Stimulated activated CD4-positive, alpha-beta T cell treated with anti-CD3 and anti-CD28 coated beads, Interleukin-15, amount 100 ng/mL, for 24 hours (primary cell): ENCODE data around the gene CARD14.
"Not testable (repeated sequence)": the region's sequence is repeated elsewhere in the genome, so short reads cannot be mapped to it uniquely, and the experiment has no call there.

ENCODE experiments used
- DNase-seq: peaks from one replicate; pipeline ENCODE4 v3.0.0-alpha.2; 2020

CARD14 gene

DNA sequence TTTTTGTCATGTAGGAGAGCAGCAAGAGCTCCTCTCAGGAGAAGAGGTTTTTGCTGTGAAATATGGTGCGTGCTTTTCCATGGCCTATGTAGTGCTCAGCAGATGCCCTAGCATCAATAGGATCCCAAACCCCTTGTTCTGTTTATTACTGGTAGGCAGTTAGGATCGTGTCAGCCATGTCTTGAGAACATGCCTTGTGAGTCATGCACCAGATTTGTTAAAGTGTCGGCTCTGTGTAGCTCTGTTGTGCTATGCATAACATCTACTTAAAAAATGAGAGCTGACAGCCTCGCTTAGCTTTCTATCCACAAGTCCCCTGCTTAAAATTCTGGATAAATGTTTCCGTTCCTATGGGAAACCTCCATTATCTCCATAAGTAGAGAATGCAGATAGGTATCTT is 18.5 kb upstream of the CARD14 start:
- no peak for DNase-seq

DNA sequence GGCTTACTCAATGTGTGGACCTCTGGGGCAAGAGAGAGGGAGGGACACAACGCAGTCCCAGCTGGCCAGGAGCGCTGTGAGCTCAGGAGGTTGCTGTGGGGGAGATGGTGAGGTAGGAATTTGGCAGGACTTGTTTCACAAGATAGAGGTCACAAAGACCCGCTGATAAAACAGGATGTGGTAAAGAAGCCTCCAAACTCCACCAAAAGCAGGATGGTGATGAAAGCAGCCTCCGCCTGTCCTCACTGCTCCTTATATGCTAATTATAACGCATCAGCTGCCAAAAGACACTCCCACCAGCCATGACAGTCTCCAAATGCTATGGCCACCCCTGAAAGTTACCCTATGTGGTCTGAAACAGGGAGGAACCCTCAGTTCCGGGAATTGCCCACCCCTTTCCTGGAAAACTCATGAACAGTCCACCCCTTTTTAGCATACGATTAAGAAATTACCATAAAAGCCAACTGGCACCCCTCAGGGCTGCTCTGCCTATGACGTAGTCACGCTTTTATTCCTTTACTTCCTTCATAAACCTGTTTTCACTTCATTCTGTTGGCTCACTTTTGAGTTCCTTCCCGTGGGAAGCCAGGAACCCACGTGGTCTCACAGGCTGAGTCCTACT is 17.6 kb upstream of the CARD14 start:
- no peak for DNase-seq

DNA sequence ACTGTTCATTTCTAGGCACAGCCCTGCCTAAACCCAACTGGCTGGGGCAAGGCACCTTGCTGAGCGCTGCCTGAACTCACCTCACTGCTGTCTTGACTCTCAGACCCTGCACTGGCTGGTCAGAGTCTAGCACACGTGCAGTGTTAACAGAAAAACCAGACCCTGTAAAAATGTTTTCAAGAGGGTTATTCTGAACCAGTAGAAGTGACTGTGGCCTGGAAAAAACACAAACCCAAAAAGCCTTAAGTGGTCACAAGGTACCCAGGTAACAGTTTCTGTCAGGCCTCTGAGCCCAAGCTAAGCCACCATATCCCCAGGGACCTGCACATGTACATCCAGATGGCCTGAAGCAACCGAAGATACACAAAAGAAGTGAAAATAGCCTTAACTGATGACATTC is 16.8 kb upstream of the CARD14 start:
- DNase-seq: no peak

DNA sequence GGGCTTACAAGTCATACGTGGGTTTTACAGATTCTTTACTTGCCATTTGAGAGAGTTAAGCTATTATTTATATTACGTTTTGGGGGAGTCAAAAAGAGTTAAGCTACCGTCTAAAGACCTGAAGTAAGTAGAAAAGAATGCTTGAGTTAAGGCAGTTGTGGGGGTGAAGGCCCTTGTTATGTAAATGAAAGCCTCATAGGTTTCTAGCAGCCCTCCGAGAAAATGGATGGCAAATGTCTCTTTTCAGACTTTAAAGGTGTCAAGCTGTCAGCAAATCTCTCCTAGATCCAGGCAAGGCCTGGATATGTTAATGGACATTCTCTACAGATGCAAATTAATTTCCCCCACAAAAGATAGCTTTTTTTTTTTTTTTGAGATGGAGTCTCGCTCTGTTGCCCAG is 15.7 kb upstream of the CARD14 start:
- DNase-seq: no peak

DNA sequence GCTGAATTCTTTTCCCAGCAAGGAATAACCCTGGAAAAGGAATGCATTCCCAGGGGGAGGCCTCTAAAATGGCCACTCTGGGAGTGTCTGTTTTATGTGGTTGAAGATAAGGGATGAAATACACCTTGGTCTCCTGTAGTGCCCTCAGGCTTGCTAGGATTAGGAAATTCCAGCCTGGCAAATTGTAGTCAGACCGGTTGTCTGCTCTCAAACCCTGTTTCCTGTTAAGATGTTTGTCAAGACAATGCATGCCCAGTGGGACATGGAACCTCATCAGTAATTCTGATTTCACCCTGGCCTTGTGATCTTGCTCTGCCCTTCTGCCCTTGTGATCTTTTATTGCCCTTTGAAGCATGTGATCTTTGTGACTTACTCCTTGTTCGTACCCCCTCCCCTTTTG is 14.2 kb upstream of the CARD14 start:
- not testable (repeated sequence) for DNase-seq

DNA sequence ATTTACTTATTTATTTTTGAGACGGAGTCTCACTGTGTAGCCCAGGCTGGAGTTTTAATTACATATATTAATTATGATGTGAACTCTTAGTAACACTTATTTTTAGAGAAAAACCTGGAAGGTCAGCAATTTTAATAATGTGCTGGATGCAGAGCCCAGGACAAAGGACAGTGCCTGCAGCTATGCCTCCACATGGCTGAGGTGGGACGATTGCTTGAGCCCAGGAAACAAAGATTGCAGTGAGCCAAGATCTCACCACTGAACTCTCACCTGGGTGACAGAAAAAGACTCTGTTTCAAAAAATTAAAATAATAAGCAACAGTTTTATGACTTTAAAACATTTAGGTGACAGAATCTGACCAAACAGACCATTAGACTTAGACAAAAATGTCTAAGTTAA is 11.0 kb upstream of the CARD14 start:
- DNase-seq: no peak

DNA sequence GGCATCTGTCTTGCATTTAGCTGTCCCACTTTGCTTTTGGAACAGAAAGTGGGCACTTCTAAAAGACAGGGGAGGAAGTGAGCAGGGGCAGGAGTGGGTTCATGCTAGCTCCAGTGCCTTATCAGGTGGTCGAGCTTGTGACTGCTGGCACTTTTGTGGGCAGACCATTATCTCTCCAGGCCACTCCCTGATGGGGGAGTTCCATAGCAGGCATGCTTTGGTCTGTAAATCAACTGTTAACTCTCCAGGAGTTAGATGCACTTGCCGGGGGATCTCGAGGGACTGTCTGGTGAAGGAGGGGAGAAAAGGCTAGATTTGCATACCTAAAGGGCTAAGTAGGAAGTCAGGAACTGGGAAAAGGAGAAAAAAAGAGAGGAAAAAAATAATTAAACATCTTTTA is 9.3 kb upstream of the CARD14 start:
- no peak for DNase-seq

DNA sequence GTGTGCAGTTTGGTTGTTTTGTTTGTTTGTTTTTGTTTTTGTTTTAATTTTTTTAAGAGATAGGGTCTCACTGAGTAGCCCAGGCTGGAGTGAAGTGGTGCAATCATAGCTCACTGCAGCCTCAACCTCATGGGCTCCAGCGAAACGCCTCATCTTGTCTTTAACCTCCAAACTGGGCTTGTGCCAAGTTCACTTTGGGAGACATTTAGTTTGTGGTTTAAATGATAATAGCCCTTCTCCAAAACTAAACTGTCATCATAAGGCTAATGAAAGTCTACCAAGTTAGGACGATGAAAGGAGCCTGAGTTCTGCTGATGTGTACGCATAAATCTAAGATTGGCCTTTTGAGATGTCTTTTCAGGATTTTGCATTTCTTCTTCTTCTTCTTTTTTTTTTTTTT is 6.5 kb upstream of the CARD14 start:
- no peak for DNase-seq

DNA sequence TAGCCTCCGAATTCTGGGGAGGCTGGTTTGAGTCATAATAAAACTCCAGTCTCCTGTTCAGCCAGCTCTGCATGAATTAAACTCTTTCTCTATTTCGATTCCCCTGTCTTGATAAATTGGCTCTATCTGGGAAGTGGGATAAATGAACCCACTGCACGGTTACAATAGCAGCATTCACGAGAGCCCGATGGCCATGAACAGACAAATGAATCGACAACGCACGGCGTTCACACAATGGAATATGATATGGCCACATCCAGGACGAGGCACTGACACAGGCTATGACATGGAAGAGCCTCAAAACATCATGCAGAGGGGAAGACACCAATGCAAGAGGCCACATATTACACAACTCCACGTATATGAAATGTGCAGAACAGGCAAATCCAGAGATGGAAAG is 5.6 kb upstream of the CARD14 start:
- DNase-seq: no peak

DNA sequence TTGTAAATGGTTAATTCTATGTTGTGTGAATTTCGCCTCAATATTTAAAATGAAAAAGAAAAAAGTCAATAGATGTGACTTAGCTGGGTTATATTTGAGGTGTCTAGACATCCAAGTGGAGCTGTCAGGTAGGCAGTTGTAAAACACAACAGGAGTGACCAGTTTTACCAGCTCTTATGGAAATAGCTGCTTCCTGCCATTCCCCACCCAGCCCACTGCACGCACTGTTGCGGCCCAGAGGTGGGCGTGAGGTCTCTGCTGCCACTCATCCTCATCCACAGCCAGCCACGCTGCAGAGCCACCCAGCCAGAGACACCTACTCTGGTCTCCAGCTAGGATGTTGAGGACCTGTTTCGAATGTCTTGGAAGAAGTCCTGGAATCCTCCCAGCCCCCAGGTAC is 3.4 kb upstream of the CARD14 start:
- no peak for DNase-seq

DNA sequence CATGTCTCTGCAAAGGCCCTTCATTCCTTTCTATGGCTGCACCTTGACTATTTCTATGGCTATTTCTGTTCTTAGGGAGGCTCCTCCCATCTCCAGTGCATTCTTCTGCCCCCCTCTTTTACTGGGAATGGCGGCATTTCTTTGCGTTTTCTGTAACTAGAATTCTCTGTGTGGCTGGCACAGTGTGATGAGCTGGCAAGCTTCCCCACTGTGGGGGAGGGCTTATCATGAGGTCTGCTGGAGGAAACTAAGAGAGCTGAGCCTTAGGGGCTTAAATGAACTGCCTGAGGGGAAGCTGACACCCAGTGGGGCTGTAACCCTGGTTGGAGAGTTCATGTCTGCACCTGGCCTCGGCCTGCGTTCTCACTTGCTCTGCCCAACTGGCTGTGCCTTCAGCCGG is 1.5 kb upstream of the CARD14 start:
- DNase-seq: no peak

DNA sequence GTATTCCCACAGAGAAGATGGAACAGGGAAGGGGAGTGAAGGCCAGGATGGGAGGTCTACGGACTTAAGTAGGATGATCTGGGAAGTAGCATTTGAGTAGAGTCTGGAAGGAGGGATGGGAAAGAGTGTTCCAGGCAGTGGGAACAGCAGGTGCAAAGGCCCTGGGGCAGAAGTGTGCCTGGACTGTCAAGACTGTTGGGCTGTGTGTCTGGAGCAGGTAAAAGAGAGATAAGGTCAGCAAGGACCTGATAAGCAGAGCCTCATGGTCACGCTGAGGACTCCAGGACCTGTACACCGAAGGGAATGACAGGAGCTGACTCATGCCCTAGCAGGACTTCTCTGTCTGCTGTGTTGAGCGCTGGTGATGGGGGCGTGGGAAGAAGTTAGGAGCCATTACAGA is 723 bp upstream of the CARD14 start:
- DNase-seq: no peak

DNA sequence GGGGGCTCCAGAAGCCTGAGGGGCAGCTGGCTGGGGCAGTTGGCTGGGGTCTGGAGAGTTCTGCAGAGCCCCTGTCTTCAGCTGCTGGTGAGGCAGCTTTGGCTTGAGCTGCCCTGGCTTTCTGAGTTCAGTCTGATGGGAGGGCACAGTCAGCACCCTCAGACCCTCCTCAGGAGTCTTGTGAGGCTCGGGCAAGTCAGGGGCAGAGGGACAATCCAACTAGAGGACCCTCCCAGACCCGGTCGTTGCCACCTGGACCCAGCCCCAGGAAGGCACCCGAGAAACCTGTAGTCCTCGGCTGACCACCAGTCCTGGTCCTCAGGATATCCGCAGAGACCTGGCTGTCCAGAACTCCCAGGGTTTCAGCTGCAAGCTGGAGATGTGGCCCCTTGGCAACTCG is 1.9 kb downstream of the CARD14 start:
- no peak for DNase-seq

DNA sequence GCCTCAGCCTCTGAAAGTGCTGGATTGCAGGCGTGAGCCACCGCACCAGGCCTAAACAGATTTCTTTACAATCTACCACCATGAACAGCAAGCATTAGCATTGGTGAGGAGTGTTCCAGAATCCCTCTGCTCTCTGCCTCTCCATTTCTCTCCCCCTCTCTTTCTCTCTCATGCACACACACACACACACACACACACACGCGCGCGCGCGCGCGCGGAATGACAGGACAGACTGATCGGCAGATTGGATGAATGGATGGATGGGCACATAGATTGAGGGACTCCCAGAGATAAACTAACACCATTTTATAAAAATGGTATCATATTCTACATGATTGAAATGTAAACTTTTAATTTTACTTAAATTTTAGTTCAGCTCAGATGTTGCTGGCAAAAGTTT is 3.3 kb downstream of the CARD14 start:
- DNase-seq: no peak

DNA sequence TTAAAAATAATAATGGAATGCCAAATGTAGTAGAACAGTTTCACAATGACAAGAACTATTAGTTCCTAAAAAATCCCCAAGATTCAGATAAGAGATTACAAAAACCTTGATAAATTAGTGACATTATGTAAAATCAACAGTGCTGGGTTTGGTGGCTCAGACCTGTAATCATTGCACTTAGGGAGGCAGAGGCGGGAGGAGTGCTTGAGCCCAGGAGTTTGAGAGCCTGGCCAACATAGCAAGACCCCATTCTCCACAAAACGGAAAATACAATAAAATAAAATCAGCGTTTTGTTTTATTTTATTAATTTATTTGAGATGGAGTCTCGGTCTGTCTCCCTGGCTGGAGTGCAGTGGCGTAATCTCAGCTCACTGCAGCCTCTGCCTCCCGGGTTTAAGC is 4.1 kb downstream of the CARD14 start:
- DNase-seq: no peak

DNA sequence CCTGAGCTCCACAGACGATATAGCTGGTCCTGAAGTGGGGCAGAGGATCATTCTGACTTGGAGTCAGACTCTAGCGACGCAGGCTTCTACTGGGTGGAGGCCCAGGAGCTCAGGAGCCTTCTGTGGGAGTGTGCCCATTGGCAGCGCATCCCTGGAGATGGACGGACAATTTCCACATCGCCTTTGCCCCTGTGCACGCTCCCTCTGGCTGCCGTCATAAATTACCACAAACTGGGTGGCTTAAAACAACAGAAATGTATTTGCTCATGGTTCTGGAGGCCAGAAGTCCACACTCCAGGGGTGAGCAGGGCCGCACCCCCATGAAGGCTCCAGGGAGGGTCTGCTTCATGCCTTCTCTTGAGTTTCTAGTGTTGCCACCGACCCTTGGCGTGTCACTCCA is 6.9 kb downstream of the CARD14 start:
- DNase-seq: no peak

DNA sequence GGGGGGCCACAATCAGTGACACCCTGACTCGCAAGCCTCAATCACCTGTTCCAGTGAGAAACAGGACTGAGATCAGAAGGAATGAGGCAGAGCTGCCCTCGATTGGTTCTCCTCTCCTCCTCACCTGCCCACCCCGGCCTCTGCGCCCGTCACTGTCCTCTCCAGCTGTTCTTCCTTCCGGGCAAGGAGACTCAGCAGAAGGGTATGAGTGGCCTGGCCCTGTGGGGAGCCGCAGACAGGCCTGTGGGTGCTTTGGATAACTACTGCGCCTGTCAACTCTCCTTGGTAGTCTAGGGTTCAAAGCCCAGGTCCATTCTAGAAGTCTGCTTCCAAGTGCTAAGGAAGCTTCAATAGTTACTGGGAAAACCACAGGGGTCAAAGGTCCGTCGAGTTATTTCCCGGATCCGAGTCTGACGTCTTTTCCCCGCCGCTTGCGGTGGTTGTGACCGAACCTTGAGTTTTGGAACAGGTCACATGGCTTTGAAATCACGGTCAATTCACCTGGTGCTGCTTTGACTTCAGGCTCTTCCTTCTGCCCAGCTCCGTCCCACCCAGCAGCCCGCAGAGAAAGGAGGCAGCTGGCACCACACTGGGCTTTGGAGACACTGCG is 8.3 kb downstream of the CARD14 start:
- no peak for DNase-seq

DNA sequence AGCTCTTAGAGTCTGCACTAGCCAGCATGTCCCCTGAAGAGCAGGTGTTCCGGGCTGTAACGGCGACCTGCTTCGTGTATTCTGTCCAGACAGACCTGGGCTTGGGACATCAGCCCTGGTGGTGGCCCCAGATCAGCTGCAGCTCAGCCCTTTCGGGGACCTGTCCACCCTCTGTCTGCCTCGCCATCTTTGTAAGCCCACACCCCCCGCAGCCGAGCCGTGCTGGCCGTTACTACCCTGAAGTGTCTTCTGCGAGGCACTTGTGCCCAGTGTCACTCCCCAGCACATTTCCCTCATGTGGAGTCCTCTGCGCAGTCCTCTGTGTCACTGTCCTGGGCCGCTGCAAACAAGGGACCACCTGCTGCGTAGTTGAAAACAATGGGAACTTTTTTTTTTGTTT is 10.4 kb downstream of the CARD14 start:
- no peak for DNase-seq

DNA sequence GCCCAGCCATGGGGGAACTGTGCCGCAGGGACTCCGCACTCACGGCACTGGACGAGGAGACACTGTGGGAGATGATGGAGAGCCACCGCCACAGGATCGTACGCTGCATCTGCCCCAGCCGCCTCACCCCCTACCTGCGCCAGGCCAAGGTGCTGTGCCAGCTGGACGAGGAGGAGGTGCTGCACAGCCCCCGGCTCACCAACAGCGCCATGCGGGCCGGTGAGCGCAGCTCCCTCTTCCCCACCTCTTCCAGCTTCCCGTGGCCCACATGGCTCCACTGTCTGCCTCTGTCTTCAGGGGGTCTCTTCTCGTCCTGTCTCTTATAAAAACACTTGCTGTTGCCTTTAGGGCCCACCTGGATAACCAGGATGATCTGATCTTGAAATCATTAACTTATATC is 11.6 kb downstream of the CARD14 start:
- DNase-seq: no peak

DNA sequence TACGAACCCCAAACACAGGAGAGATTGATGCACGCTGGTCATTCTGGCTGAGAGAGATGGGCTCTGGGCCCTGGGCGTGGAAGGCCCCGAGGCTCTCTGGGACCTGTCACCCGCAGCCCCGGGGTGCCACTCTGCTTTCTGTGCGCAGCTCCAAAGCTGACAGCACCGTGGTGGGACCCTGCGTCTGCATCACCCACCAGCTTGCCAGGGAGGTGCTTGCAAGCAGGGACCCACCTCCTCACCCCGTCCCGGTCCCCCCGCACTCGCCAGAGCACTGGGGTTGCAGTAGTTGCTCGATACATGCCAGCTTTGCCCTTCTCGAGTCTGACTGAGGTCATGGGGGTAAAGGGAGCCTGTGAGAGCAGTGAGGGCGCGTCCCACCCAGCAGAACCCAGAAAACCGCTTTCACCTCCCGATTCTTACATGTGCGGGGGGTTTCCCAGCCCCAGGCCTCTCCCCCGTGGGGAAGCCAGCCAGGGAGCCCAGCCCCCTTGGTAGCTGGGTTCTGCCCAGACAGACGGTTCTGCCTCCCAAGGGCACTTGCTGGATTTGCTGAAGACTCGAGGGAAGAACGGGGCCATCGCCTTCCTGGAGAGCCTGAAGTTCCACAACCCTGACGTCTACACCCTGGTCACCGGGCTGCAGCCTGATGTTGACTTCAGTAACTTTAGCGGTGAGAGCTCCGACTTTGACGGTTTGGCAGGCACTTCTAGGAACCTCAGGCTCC is 12.5 kb downstream of the CARD14 start:
- DNase-seq: no peak

DNA sequence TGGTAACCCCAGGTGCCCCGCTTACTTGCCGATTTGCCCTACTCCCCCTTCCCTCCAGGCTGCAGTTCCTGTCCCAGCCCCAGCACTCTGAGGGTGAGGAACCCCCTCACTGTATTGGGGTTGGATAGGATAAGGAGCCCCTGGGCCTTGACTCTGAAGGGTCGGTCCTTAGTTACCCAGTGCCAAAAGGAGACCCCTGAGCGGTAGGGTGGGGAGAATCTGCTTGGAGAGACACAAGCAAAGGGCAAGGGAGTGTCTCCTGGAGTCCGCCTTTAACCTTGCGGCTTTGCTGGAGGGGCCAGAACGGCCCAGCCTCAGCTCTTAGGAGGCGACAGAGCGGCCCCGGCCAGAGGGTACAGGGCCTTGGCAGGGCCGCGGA is 13.0 kb downstream of the CARD14 start:
- DNase-seq: no peak

DNA sequence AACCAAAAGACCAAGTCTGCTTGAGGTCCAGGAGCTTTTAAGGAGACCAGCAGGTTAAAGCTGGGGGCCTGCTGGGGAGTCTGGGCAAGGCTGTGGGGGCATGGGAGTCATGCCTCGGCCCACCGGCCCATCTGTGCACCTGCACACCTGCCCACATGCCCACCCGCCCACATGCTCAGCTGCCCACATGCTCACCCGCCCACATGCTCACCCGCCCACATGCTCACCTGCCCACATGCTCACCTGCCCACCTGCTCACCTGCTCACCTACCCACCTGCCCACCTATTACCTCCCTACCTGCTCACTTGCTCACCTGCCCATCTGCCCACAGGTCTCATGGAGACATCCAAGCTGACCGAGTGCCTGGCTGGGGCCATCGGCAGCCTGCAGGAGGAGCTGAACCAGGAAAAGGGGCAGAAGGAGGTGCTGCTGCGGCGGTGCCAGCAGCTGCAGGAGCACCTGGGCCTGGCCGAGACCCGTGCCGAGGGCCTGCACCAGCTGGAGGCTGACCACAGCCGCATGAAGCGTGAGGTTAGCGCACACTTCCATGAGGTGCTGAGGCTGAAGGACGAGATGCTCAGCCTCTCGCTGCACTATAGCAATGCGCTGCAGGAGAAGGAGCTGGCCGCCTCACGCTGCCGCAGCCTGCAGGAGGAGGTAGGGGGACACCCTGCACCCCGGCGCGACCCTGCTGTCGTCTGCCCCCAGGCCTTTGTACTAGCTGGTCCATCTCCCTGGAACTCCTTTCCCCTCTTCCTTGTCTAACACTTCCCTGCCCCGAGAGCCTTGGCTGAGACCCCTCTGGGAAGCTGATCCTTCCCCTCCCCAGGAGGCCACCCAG is 14.0 kb downstream of the CARD14 start:
- DNase-seq: no peak

DNA sequence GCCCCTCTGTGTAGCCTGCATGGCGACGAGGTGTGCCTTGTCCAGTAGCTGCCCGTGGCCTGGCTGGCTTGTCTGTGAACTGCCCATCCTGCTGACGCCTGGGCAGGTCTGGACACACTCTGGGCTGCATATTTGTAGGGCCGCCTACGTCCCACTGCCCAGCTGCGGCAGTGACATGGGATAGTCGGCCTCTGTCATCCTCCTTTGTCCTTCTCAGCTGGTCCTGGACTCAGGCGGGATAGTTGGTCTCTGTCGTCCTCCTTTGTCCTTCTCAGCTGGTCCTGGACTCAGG is 14.5 kb downstream of the CARD14 start:
- no peak for DNase-seq

DNA sequence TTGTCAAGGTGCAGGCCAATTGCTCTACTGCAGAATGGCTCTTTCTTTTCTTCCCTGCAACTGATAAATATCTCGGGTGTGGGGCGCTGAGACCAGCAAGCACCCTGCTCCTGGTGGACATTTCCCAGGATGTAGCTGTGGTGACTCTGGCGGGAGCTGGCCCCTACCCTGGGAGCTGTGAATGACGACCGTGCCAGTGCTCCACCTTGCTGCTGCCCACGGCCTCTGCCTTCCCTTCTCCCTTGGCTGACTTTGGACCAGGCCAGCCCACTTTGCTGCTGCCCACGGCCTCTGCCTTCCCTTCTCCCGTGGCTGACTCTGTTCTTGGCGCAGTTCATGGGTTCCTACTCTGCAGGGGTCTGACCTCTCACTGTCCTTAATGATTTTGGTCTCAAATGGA is 16.1 kb downstream of the CARD14 start:
- no peak for DNase-seq
